HepG2 (cell line): ENCODE results near the gene MNX1. TPM values are rescaled to one million over a fixed set of nuclear protein-coding genes. Genes with fewer than 3 reads are reported as not detected.

Experiments used
- ATAC-seq: fragments of 200-7000 bp; cut with Tn5 transposase; 3 replicates; pipeline ENCODE4 v1.9.1; 2020; ENCODE audit warnings: mild to moderate bottlenecking, moderate library complexity
- BruUV-seq: library from RNA; stranded (reverse); fragments of 400-500 nt; replicated peaks from 2 replicates; lab custom pipeline; 2021; lab: Mats Ljungman, UMichigan
- CTCF ChIA-PET: fragments of 300-600 bp; formaldehyde crosslinking; extraction: SDS; loops from one replicate; lab custom pipeline; 2021; ENCODE audit warnings: low total read pairs, inconsistent platforms, low intra/inter-chr PET ratio; lab: Yijun Ruan, JAX
- POLR2A ChIA-PET: fragments of 350-600 bp; sonication (Branson Sonifier 250); formaldehyde crosslinking; loops from one replicate; lab custom pipeline; 2020; ENCODE audit warnings: antibody characterized with exemption, inconsistent platforms; lab: Yijun Ruan, JAX
- DNase-seq: peaks from one replicate; pipeline ENCODE4 v3.0.0-alpha.2; 2015; ENCODE audit warnings: low spot score
- FAIRE-seq: peaks from 3 replicates; lab custom pipeline; 2011; peaks lifted over from hg19 to GRCh38; lab: Jason Lieb, UNC
- H2AFZ ChIP-seq: one replicate; pipeline ENCODE4 v1.6.1; 2011; ENCODE audit warnings: low read length, inconsistent platforms
- H3K27ac ChIP-seq: fragments of 300-600 bp; 3 replicates; pipeline ENCODE4 v1.8.0; 2011; ENCODE audit warnings: mixed run types, mild to moderate bottlenecking, mixed read lengths, low read length, inconsistent platforms; ENCODE audit not compliant: insufficient read depth; ENCODE audit errors: extremely low read length
- H3K27me3 ChIP-seq, 2 experiments: fragments of 200-600 bp in 1 of 2; 2 replicates in 1 of 2; 3 replicates in 1 of 2; pipeline versions ENCODE4 v1.6.0 to v1.8.0; 2011; ENCODE audit warnings: low read length in 2 of 2, mild to moderate bottlenecking in 2 of 2, moderate library complexity in 2 of 2, inconsistent platforms in 1 of 2; ENCODE audit not compliant: insufficient read depth in 2 of 2, control insufficient read depth in 1 of 2
- H3K36me3 ChIP-seq, 2 experiments: fragments of 200-600 bp in 1 of 2; replicated peaks in 1 of 2; 2 replicates in 1 of 2; 3 replicates in 1 of 2; pipeline versions ENCODE4 v1.5.1 to v1.8.0; 2011; ENCODE audit warnings: low read length in 2 of 2, inconsistent platforms in 1 of 2; ENCODE audit not compliant: insufficient read depth in 2 of 2, control insufficient read depth in 1 of 2
- H3K4me1 ChIP-seq: 2 replicates; pipeline ENCODE4 v1.5.1; 2012; ENCODE audit warnings: low read length, inconsistent platforms; ENCODE audit not compliant: insufficient read depth
- H3K4me2 ChIP-seq: 2 replicates; pipeline ENCODE4 v1.6.0; 2011; ENCODE audit warnings: low read depth, low read length, inconsistent platforms
- H3K4me3 ChIP-seq, 3 experiments: fragments of 200-600 bp in 1 of 3; sonication (generic), shearing (Covaris generic) in 1 of 3; replicated peaks in 1 of 3; 2 replicates each; pipeline ENCODE4 v1.5.1; 2011 to 2016; ENCODE audit warnings: low read length in 3 of 3, inconsistent platforms in 2 of 3, low read depth in 2 of 3, mild to moderate bottlenecking in 2 of 3, control low read depth in 1 of 3, mixed read lengths in 1 of 3; ENCODE audit not compliant: insufficient read depth in 1 of 3
- H3K79me2 ChIP-seq: one replicate; pipeline ENCODE4 v1.6.1; 2011; ENCODE audit warnings: low read length, inconsistent platforms; ENCODE audit not compliant: insufficient read depth
- H3K9ac ChIP-seq: 2 replicates; pipeline ENCODE4 v1.6.0; 2011; ENCODE audit warnings: mild to moderate bottlenecking, low read depth, low read length, inconsistent platforms; ENCODE audit not compliant: insufficient read depth
- H3K9me3 ChIP-seq: 2 replicates; pipeline ENCODE4 v1.5.1; 2012; ENCODE audit warnings: mild to moderate bottlenecking, low read length
- H4K20me1 ChIP-seq: 2 replicates; pipeline ENCODE4 v1.6.0; 2011; ENCODE audit warnings: inconsistent platforms, mild to moderate bottlenecking, low read length, moderate library complexity; ENCODE audit not compliant: insufficient read depth
- ESRRA ChIP-seq: sonication (generic); formaldehyde crosslinking; IDR thresholded peaks from 2 replicates; pipeline ENCODE4 v1.5.1; 2020; ENCODE audit warnings: mild to moderate bottlenecking, low read depth, missing genetic modification reagents
- FOXJ3 ChIP-seq: sonication (generic); formaldehyde crosslinking; IDR thresholded peaks from 2 replicates; pipeline ENCODE4 v1.4.0; 2020; ENCODE audit warnings: missing genetic modification reagents, mild to moderate bottlenecking, borderline replicate concordance
- FOXP1 ChIP-seq, 2 experiments: fragments of 450-650 bp in 1 of 2; IDR thresholded peaks; 2 replicates each; pipeline ENCODE4 v1.6.1; 2017 to 2018; ENCODE audit warnings: antibody characterized with exemption in 1 of 2
- GRHL1 ChIP-seq: sonication (generic); formaldehyde crosslinking; conservative IDR thresholded peaks from 2 replicates; pipeline ENCODE4 v1.8.0; 2022; ENCODE audit warnings: missing genetic modification reagents
- NPAS2 ChIP-seq: sonication (generic); formaldehyde crosslinking; IDR thresholded peaks from 2 replicates; pipeline ENCODE4 v1.8.0; 2022; ENCODE audit warnings: mild to moderate bottlenecking, missing genetic modification reagents, borderline replicate concordance
- NRL ChIP-seq: sonication (generic); formaldehyde crosslinking; IDR thresholded peaks from 2 replicates; pipeline ENCODE4 v1.5.0; 2020; ENCODE audit warnings: missing genetic modification reagents, mild to moderate bottlenecking, moderate library complexity, borderline replicate concordance
- SIN3A ChIP-seq: IDR thresholded peaks from 2 replicates; pipeline ENCODE4 v1.6.1; 2011; ENCODE audit warnings: low read depth, mild to moderate bottlenecking, control low read depth, low read length, borderline replicate concordance
- TFDP2 ChIP-seq: sonication (generic); formaldehyde crosslinking; IDR thresholded peaks from 2 replicates; pipeline ENCODE4 v1.4.0; 2020; ENCODE audit warnings: missing genetic modification reagents
- XBP1 ChIP-seq: sonication (generic); formaldehyde crosslinking; IDR thresholded peaks from 2 replicates; pipeline ENCODE4 v1.5.0; 2020; ENCODE audit warnings: missing genetic modification reagents
- ZNF552 ChIP-seq: sonication (generic); formaldehyde crosslinking; IDR thresholded peaks from 2 replicates; pipeline ENCODE4 v1.9.0; 2022; ENCODE audit warnings: missing genetic modification reagents, mild to moderate bottlenecking, borderline replicate concordance
- ZNF609 ChIP-seq: sonication (generic); formaldehyde crosslinking; IDR thresholded peaks from 2 replicates; pipeline ENCODE4 v1.4.0; 2020; ENCODE audit warnings: mild to moderate bottlenecking, missing genetic modification reagents, borderline replicate concordance
- WGBS: methylation state at CpG from one replicate; pipeline ENCODE4 v1.1.6; 2017; ENCODE audit warnings: low lambda C conversion rate; 5-methylcytosine and 5-hydroxymethylcytosine counted together
- in situ Hi-C: cut with HindIII; loops from 2 replicates; pipeline ENCODE4 v1.10.0; 2017; ENCODE audit warnings: low pct_unique_long_range_greater_than_20kb; ENCODE audit not compliant: extremely low pct_ligation_motif_present
- intact Hi-C: fragments of 100-400 bp; cut with micrococcal nuclease; formaldehyde crosslinking; loops from one replicate; pipeline ENCODE4 v1.10.0; 2022; ENCODE audit not compliant: unreplicated experiment
- polyA plus RNA-seq, 8 experiments: library from polyadenylated mRNA; depleted of rRNA in 3 of 8; stranded (reverse) in 7 of 8; unstranded in 1 of 8; fragments of >200 nt; fragmentation: Illumina TruSeq in 4 of 8; extraction: Trizol in 4 of 8; gene quantifications; 2 replicates each; pipeline versions ENCODE4 v1.2.1 to v1.2.3, GENCODE V29; 2011 to 2016; ENCODE audit warnings: low read depth in 4 of 8, missing spikeins in 1 of 8, mixed read lengths in 1 of 8; ENCODE audit not compliant: insufficient read depth in 1 of 8
- total RNA-seq, 5 experiments: library from RNA; depleted of rRNA; stranded (reverse); fragments of >200 nt; fragmentation: Illumina TruSeq; extraction: Trizol; gene quantifications; 2 replicates each; pipeline ENCODE4 v1.2.3, GENCODE V29; 2016; ENCODE audit warnings: low read depth in 1 of 5

MNX1 gene
- total and polyA plus RNA-seq, 2 of the 13 experiments (the other 11 are each of a cell fraction or from before 2014, with no cell fraction given): 0.94 to 6.1 TPM

GRCh38 chr7:156988343-156989185, 21.9 kb downstream of the MNX1 start (continued):
- peak; percentile 65 for TF ChIP-seq TFDP2 (CRISPR knock-in tag)

- no peaks in the 10 kb centered on the region for H3K36me3 ChIP-seq
- in situ Hi-C loops: no loop called here
- H3K27me3 ChIP-seq: no peaks in the 10 kb centered on the region; a peak in 1 of 5 replicates
- no peak overlapping the region for H2AFZ ChIP-seq
- CTCF ChIA-PET: no interaction called here
- intact Hi-C loops: loop anchor here (10.0 kb wide), 1 partner anchor 148 kb away; the partner anchor contains the start of gene UBE3C
- ATAC-seq (no peak), FAIRE-seq (no peak), DNase-seq (no peak)
- POLR2A ChIA-PET: no interaction called here
- no peaks in the 10 kb centered on the region for H3K9me3 ChIP-seq
- H3K4me2 ChIP-seq: no peak overlapping the region
- H3K4me1 ChIP-seq: peaks cover 36% of the 10 kb centered on the region
- no peaks in the 10 kb centered on the region for H3K79me2 ChIP-seq
- TF ChIP-seq GRHL1 (CRISPR knock-in tag) (no peak), NRL (CRISPR knock-in tag) (no peak), SIN3A (no peak), XBP1 (CRISPR knock-in tag) (no peak), FOXJ3 (CRISPR knock-in tag) (no peak), ZNF609 (CRISPR knock-in tag) (no peak), ESRRA (CRISPR knock-in tag) (no peak), NPAS2 (CRISPR knock-in tag) (no peak), FOXP1 (IDR thresholded peaks at IDR 0.05) (no peak), FOXP1 (CRISPR knock-in tag; IDR thresholded peaks at IDR 0.05) (no peak), ZNF552 (no peak)
- 77% methylated on average over 8 of the region's 8 CpGs for WGBS
- H3K9ac ChIP-seq: no peak overlapping the region
- H3K27ac ChIP-seq: no peak overlapping the region
- H3K4me3 ChIP-seq: no peak overlapping the region
- no peaks in the 10 kb centered on the region for H4K20me1 ChIP-seq
- no TSS peak for BruUV-seq
These were observed 24.1 kb downstream of the MNX1 start for GRCh38 chr7:156986378-156986777.
